Mesendoderm (in vitro differentiated cells): ENCODE results near the gene KMT2C.

Experiments
- DNase-seq: peaks from one replicate; pipeline ENCODE4 v3.0.0; 2013
- H2AK5ac ChIP-seq: 2 replicates; pipeline ENCODE4 v1.6.1; 2013; ENCODE audit warnings: low read length, inconsistent platforms
- H2BK120ac ChIP-seq: 2 replicates; pipeline ENCODE4 v1.6.1; 2013; ENCODE audit warnings: low read depth, mild to moderate bottlenecking, low read length, moderate library complexity, mixed read lengths
- H2BK15ac ChIP-seq: replicated peaks from 2 replicates; pipeline ENCODE4 v1.6.1; 2013; ENCODE audit warnings: low read depth, mild to moderate bottlenecking, moderate library complexity
- H2BK5ac ChIP-seq: 2 replicates; pipeline ENCODE4 v1.6.1; 2013; ENCODE audit warnings: low read length, inconsistent platforms
- H3K18ac ChIP-seq: 2 replicates; pipeline ENCODE4 v1.6.1; 2013; ENCODE audit warnings: mild to moderate bottlenecking, low read length, mixed read lengths
- H3K23ac ChIP-seq: one replicate; pipeline ENCODE4 v1.6.1; 2013; ENCODE audit warnings: low read length
- H3K27ac ChIP-seq: 2 replicates; pipeline ENCODE4 v1.5.1; 2013; ENCODE audit warnings: low read depth, mild to moderate bottlenecking, inconsistent platforms, low read length, moderate library complexity
- H3K27me3 ChIP-seq: 2 replicates; pipeline ENCODE4 v1.6.1; 2013; ENCODE audit warnings: low read length, control low read depth, mild to moderate bottlenecking, inconsistent platforms; ENCODE audit not compliant: insufficient read depth, poor library complexity
- H3K36me3 ChIP-seq: 2 replicates; pipeline ENCODE4 v1.6.1; 2013; ENCODE audit warnings: low read length, inconsistent platforms; ENCODE audit not compliant: control insufficient read depth, insufficient read depth
- H3K4ac ChIP-seq: one replicate; pipeline ENCODE4 v1.6.1; 2013; ENCODE audit warnings: low read depth, mild to moderate bottlenecking, low read length, moderate library complexity
- H3K4me1 ChIP-seq: 2 replicates; pipeline ENCODE4 v1.6.1; 2013; ENCODE audit warnings: low read depth, low read length, inconsistent platforms; ENCODE audit not compliant: control insufficient read depth
- H3K4me2 ChIP-seq: 2 replicates; pipeline ENCODE4 v1.6.1; 2013; ENCODE audit warnings: low read length
- H3K4me3 ChIP-seq: 2 replicates; pipeline ENCODE4 v1.5.1; 2013; ENCODE audit warnings: mild to moderate bottlenecking, low read length
- H3K56ac ChIP-seq: one replicate; pipeline ENCODE4 v1.6.1; 2013; ENCODE audit warnings: low read length
- H3K79me1 ChIP-seq: 2 replicates; pipeline ENCODE4 v1.6.1; 2013; ENCODE audit warnings: low read length, inconsistent platforms
- H3K79me2 ChIP-seq: 2 replicates; pipeline ENCODE4 v1.6.1; 2013; ENCODE audit warnings: mild to moderate bottlenecking, low read length; ENCODE audit not compliant: control insufficient read depth, insufficient read depth
- H3K9ac ChIP-seq: 2 replicates; pipeline ENCODE4 v1.6.1; 2013; ENCODE audit warnings: low read length, inconsistent platforms
- H4K5ac ChIP-seq: one replicate; pipeline ENCODE4 v1.6.1; 2013; ENCODE audit warnings: low read length
- H4K8ac ChIP-seq: one replicate; pipeline ENCODE4 v1.6.1; 2013; ENCODE audit warnings: low read depth, mild to moderate bottlenecking, control low read depth, low read length, moderate library complexity
- WGBS: extraction: QIAGEN DNeasy Blood & Tissue Kit; methylation state at CpG from one replicate; pipeline ENCODE4 v1.1.7; 2013; ENCODE audit warnings: low lambda C conversion rate, missing lambda C conversion rate; ENCODE audit not compliant: insufficient coverage; ENCODE audit errors: extremely low coverage; 5-methylcytosine and 5-hydroxymethylcytosine counted together

The KMT2C gene

GRCh38 chr7:152121432-152121831 lies 314.4 kb downstream of the KMT2C start:
- no peak overlapping the region for H2AK5ac ChIP-seq
- H3K56ac ChIP-seq = no peak overlapping the region
- no peaks in the 10 kb centered on the region for H3K27me3 ChIP-seq
- H3K9ac ChIP-seq = no peak overlapping the region
- H3K4me1 ChIP-seq = no peaks in the 10 kb centered on the region
- H4K8ac ChIP-seq = no peak overlapping the region
- peak overlapping the region; percentile 11 for H3K27ac ChIP-seq
- H2BK120ac ChIP-seq = no peak overlapping the region
- H3K4me3 ChIP-seq = no peak overlapping the region
- H3K79me2 ChIP-seq = no peaks in the 10 kb centered on the region
- WGBS = no CpG with 5 or more reads among the region's 9 CpGs
- H3K18ac ChIP-seq = no peak overlapping the region
- no peak overlapping the region for H3K4ac ChIP-seq
- H2BK15ac ChIP-seq = no peak overlapping the region
- no peak for DNase-seq
- no peak overlapping the region for H2BK5ac ChIP-seq
- no peak overlapping the region for H3K4me2 ChIP-seq
- no peak overlapping the region for H4K5ac ChIP-seq
- peaks cover 6% of the 10 kb centered on the region for H3K36me3 ChIP-seq
- H3K79me1 ChIP-seq = no peaks in the 10 kb centered on the region
- H3K23ac ChIP-seq = no peak overlapping the region

- no peaks in the 10 kb centered on the region for H3K79me2 ChIP-seq
- no peak overlapping the region for H3K4me3 ChIP-seq
- no peaks in the 10 kb centered on the region for H3K79me1 ChIP-seq
- no peak for DNase-seq
- H3K4me1 ChIP-seq = no peaks in the 10 kb centered on the region
- H3K56ac ChIP-seq = no peak overlapping the region
- H4K8ac ChIP-seq = no peak overlapping the region
- no peak overlapping the region for H2BK120ac ChIP-seq
- no CpG with 5 or more reads among the region's 7 CpGs for WGBS
- H3K18ac ChIP-seq = no peak overlapping the region
- H2AK5ac ChIP-seq = no peak overlapping the region
- H3K27ac ChIP-seq = no peak overlapping the region
- H3K27me3 ChIP-seq = no peaks in the 10 kb centered on the region
- H3K23ac ChIP-seq = no peak overlapping the region
- H2BK5ac ChIP-seq = no peak overlapping the region
- peaks cover 6% of the 10 kb centered on the region for H3K36me3 ChIP-seq
- H3K9ac ChIP-seq = no peak overlapping the region
- H3K4ac ChIP-seq = no peak overlapping the region
- H4K5ac ChIP-seq = no peak overlapping the region
- H3K4me2 ChIP-seq = no peak overlapping the region
- no peak overlapping the region for H2BK15ac ChIP-seq
Measured at GRCh38 chr7:152120776-152121175, 315.0 kb downstream of the KMT2C start.

DNA sequence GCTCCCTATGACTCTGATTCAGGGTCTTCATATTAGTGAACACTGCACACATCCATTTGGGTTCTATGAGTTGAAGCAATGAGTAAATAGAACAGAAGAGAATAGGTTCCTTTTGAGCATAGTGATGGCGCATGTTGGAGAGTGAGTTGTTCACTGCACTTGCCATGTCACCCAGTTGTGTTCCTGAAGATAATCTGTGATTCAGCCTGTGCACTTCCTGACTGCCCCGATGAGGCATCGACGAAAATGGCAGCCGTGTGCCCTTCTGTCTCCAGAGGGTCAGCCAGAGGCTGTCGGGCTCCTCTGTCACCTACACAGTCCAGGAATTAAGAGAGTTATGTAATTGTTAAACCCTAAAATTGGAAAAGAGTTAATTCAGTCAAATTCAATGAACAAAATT lies 315.6 kb downstream of the KMT2C start:
- no peak overlapping the region for H3K4me2 ChIP-seq
- H3K4ac ChIP-seq = no peak overlapping the region
- H3K4me1 ChIP-seq = no peaks in the 10 kb centered on the region
- no peak overlapping the region for H2BK5ac ChIP-seq
- no peak overlapping the region for H3K23ac ChIP-seq
- DNase-seq = no peak
- no peak overlapping the region for H2AK5ac ChIP-seq
- H3K27me3 ChIP-seq = no peaks in the 10 kb centered on the region
- no peaks in the 10 kb centered on the region for H3K79me2 ChIP-seq
- WGBS = no CpG with 5 or more reads among the region's 6 CpGs
- H4K8ac ChIP-seq = no peak overlapping the region
- H3K36me3 ChIP-seq = peaks cover 6% of the 10 kb centered on the region
- no peak overlapping the region for H3K9ac ChIP-seq
- H2BK15ac ChIP-seq = no peak overlapping the region
- H2BK120ac ChIP-seq = no peak overlapping the region
- no peak overlapping the region for H4K5ac ChIP-seq
- no peaks in the 10 kb centered on the region for H3K79me1 ChIP-seq
- H3K56ac ChIP-seq = no peak overlapping the region
- no peak overlapping the region for H3K18ac ChIP-seq
- no peak overlapping the region for H3K27ac ChIP-seq
- no peak overlapping the region for H3K4me3 ChIP-seq

DNA sequence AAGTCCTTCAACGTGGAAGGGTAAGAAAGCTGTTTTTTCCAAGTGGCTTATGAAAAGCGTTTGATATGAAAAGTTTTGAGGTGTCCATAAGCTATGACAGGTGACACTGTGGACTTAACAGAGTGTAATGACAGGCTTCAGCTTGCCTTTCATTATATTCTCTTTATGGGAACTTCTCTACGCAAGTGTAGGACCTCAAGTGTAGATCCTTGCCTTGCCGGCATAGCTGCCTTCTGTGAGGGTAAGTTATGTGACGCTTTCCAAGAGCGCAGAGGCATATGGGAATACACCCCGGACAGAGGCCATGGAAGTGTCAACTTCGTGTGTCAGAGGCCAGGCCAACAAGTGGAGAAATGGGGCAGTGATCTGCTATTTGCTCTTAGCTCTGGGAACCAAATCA lies 318.4 kb downstream of the KMT2C start:
- Histone ChIP-seq H3K56ac (no peak overlapping the region), H2BK15ac (no peak overlapping the region), H3K4me3 (no peak overlapping the region), H3K9ac (no peak overlapping the region), H2BK5ac (no peak overlapping the region), H3K79me2 (no peaks in the 10 kb centered on the region), H3K79me1 (no peaks in the 10 kb centered on the region), H2BK120ac (no peak overlapping the region), H3K4ac (no peak overlapping the region), H4K5ac (no peak overlapping the region), H4K8ac (no peak overlapping the region), H2AK5ac (no peak overlapping the region), H3K18ac (no peak overlapping the region), H3K23ac (no peak overlapping the region), H3K27me3 (no peaks in the 10 kb centered on the region), H3K27ac (no peak overlapping the region), H3K36me3 (peaks cover 6% of the 10 kb centered on the region), H3K4me2 (no peak overlapping the region), H3K4me1 (no peaks in the 10 kb centered on the region)
- WGBS = no CpG with 5 or more reads among the region's 8 CpGs
- no peak for DNase-seq

GRCh38 chr7:152115021-152115718 lies 320.6 kb downstream of the KMT2C start:
- no peak overlapping the region for H3K9ac ChIP-seq
- WGBS = no CpG with 5 or more reads among the region's 9 CpGs
- H3K23ac ChIP-seq = no peak overlapping the region
- DNase-seq = no peak
- H3K4me3 ChIP-seq = no peak overlapping the region
- H3K79me1 ChIP-seq = no peaks in the 10 kb centered on the region
- no peak overlapping the region for H3K4me2 ChIP-seq
- H3K27ac ChIP-seq = no peak overlapping the region
- H3K4ac ChIP-seq = no peak overlapping the region
- no peak overlapping the region for H4K8ac ChIP-seq
- no peak overlapping the region for H4K5ac ChIP-seq
- no peaks in the 10 kb centered on the region for H3K4me1 ChIP-seq
- H3K27me3 ChIP-seq = no peaks in the 10 kb centered on the region
- H3K79me2 ChIP-seq = no peaks in the 10 kb centered on the region
- no peak overlapping the region for H2BK15ac ChIP-seq
- no peak overlapping the region for H3K18ac ChIP-seq
- H2BK120ac ChIP-seq = no peak overlapping the region
- no peak overlapping the region for H3K56ac ChIP-seq
- H3K36me3 ChIP-seq = peaks cover 2% of the 10 kb centered on the region
- no peak overlapping the region for H2BK5ac ChIP-seq
- H2AK5ac ChIP-seq = no peak overlapping the region

DNA sequence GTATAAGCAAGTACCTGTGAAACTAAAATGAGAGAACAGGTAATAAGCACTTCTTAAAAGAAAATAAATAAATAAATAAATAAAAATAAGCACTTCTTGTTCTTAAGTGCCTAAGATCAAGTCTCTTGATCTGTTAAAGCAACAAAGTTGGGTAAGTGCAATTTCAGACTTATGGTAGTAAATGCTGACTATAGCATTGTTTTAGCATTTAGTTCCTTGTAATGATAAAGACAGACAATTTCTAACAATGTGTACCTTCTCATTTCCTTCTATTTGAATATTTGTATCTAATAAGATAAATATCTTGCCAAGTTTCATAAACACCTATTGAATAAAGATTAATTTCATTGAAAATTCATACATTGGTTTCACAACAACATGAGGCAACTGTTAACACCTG lies 323.0 kb downstream of the KMT2C start:
- Histone ChIP-seq H3K27ac (no peak overlapping the region), H3K4me1 (no peaks in the 10 kb centered on the region), H2BK15ac (no peak overlapping the region), H3K27me3 (no peaks in the 10 kb centered on the region), H3K36me3 (no peaks in the 10 kb centered on the region), H3K79me2 (no peaks in the 10 kb centered on the region), H3K4me2 (no peak overlapping the region), H3K56ac (no peak overlapping the region), H2BK5ac (no peak overlapping the region), H3K18ac (no peak overlapping the region), H3K9ac (no peak overlapping the region), H4K8ac (no peak overlapping the region), H3K4ac (no peak overlapping the region), H2BK120ac (no peak overlapping the region), H2AK5ac (no peak overlapping the region), H4K5ac (no peak overlapping the region), H3K23ac (no peak overlapping the region), H3K4me3 (no peak overlapping the region), H3K79me1 (no peaks in the 10 kb centered on the region)
- no peak for DNase-seq
